IMR-90 (cell line): ENCODE results near the gene HYCC1. TPM values are rescaled to one million over a fixed set of nuclear protein-coding genes. Genes with fewer than 3 reads are reported as not detected.
A peak's percentile ranks its signal among the peaks of the same experiment; 100 is the strongest.

Experiments used
- ATAC-seq: fragments of 200-7000 bp; cut with Tn5 transposase; 2 replicates; pipeline ENCODE4 v1.9.1; 2020; ENCODE audit warnings: low read depth, mild to moderate bottlenecking, moderate library complexity
- BruUV-seq: library from RNA; stranded (reverse); fragments of 400-500 nt; replicated peaks from 2 replicates; lab custom pipeline; 2021; lab: Mats Ljungman, UMichigan
- CTCF ChIA-PET: fragments of 300-600 bp; formaldehyde crosslinking; extraction: SDS; loops from one replicate; lab custom pipeline; 2021; ENCODE audit warnings: antibody characterized with exemption; lab: Yijun Ruan, JAX
- POLR2A ChIA-PET: fragments of 300-600 bp; sonication (Branson Sonifier 250); formaldehyde crosslinking; loops from one replicate; lab custom pipeline; 2022; ENCODE audit warnings: antibody characterized with exemption; ENCODE audit not compliant: unreplicated experiment; lab: Charles Lee
- DNase-seq: peaks from one replicate; pipeline ENCODE4 v3.0.0; 2013
- H2AFZ ChIP-seq: replicated peaks from 2 replicates; pipeline ENCODE3; 2013; ENCODE audit warnings: low read length, mild to moderate bottlenecking; ENCODE audit not compliant: poor library complexity
- H2AK5ac ChIP-seq: 2 replicates; pipeline ENCODE4 v1.6.1; 2013; ENCODE audit warnings: low read depth, low read length, inconsistent platforms
- H2AK9ac ChIP-seq: replicated peaks from 2 replicates; pipeline ENCODE3; 2013; ENCODE audit warnings: mild to moderate bottlenecking, low read depth, low read length, moderate library complexity; ENCODE audit not compliant: poor library complexity
- H2BK120ac ChIP-seq: 2 replicates; pipeline ENCODE4 v1.6.1; 2013; ENCODE audit warnings: low read depth, low read length, inconsistent platforms
- H2BK15ac ChIP-seq: 3 replicates; pipeline ENCODE4 v1.6.1; 2013; ENCODE audit warnings: low read depth, low read length, inconsistent platforms
- H2BK20ac ChIP-seq: 2 replicates; pipeline ENCODE4 v1.6.1; 2013; ENCODE audit warnings: low read depth, mild to moderate bottlenecking, inconsistent platforms, low read length, moderate library complexity
- H2BK5ac ChIP-seq: 2 replicates; pipeline ENCODE4 v1.6.1; 2013; ENCODE audit warnings: mild to moderate bottlenecking, low read depth, low read length, inconsistent platforms; ENCODE audit not compliant: poor library complexity, severe bottlenecking
- H3K14ac ChIP-seq: replicated peaks from 2 replicates; pipeline ENCODE4 v1.6.1; 2013; ENCODE audit warnings: low read depth, low read length, inconsistent platforms
- H3K18ac ChIP-seq: 2 replicates; pipeline ENCODE4 v1.6.1; 2013; ENCODE audit warnings: low read depth, low read length, control low read depth
- H3K23ac ChIP-seq: 2 replicates; pipeline ENCODE4 v1.6.1; 2013; ENCODE audit warnings: low read depth, low read length, inconsistent platforms
- H3K27ac ChIP-seq: 2 replicates; pipeline ENCODE4 v1.5.1; 2013; ENCODE audit warnings: mild to moderate bottlenecking, control low read depth, low read length; ENCODE audit not compliant: insufficient read depth
- H3K27me3 ChIP-seq: 2 replicates; pipeline ENCODE4 v1.6.1; 2013; ENCODE audit warnings: low read length; ENCODE audit not compliant: control insufficient read depth, insufficient read depth
- H3K36me3 ChIP-seq: 2 replicates; pipeline ENCODE4 v1.6.1; 2013; ENCODE audit warnings: low read length, mixed read lengths; ENCODE audit not compliant: control insufficient read depth, insufficient read depth
- H3K4ac ChIP-seq: 2 replicates; pipeline ENCODE4 v1.6.1; 2013; ENCODE audit warnings: low read depth, low read length, inconsistent platforms
- H3K4me1 ChIP-seq: 2 replicates; pipeline ENCODE4 v1.6.1; 2013; ENCODE audit warnings: low read length, mixed read lengths; ENCODE audit not compliant: control insufficient read depth, insufficient read depth
- H3K4me2 ChIP-seq: 2 replicates; pipeline ENCODE4 v1.6.1; 2013; ENCODE audit warnings: low read depth, mild to moderate bottlenecking, control low read depth, low read length, moderate library complexity
- H3K4me3 ChIP-seq: 2 replicates; pipeline ENCODE4 v1.5.1; 2013; ENCODE audit warnings: low read depth, mild to moderate bottlenecking, control low read depth, low read length, moderate library complexity; ENCODE audit not compliant: insufficient read depth
- H3K56ac ChIP-seq: 2 replicates; pipeline ENCODE4 v1.6.1; 2013; ENCODE audit warnings: low read length, inconsistent platforms; ENCODE audit not compliant: insufficient read depth; ENCODE audit errors: extremely low read depth
- H3K79me1 ChIP-seq, 2 experiments: 2 replicates each; pipeline ENCODE4 v1.6.1; 2013; ENCODE audit warnings: low read length in 2 of 2, inconsistent platforms in 1 of 2, low read depth in 1 of 2
- H3K9ac ChIP-seq: 2 replicates; pipeline ENCODE4 v1.6.1; 2013; ENCODE audit warnings: low read depth, low read length, control low read depth
- H3K9me1 ChIP-seq: 2 replicates; pipeline ENCODE4 v1.6.1; 2013; ENCODE audit warnings: low read length, inconsistent platforms; ENCODE audit not compliant: insufficient read depth
- H3K9me3 ChIP-seq: 2 replicates; pipeline ENCODE4 v1.6.1; 2013; ENCODE audit warnings: low read length; ENCODE audit not compliant: control insufficient read depth, insufficient read depth
- H4K20me1 ChIP-seq: 2 replicates; pipeline ENCODE4 v1.6.1; 2013; ENCODE audit warnings: low read length, inconsistent platforms; ENCODE audit not compliant: insufficient read depth
- H4K5ac ChIP-seq: 2 replicates; pipeline ENCODE4 v1.6.1; 2013; ENCODE audit warnings: mild to moderate bottlenecking, low read depth, low read length, control low read depth
- H4K8ac ChIP-seq, 2 experiments: 2 replicates each; pipeline ENCODE4 v1.6.1; 2013; ENCODE audit warnings: low read depth in 2 of 2, low read length in 2 of 2, control low read depth in 1 of 2, inconsistent platforms in 1 of 2
- H4K91ac ChIP-seq: 2 replicates; pipeline ENCODE4 v1.6.1; 2013; ENCODE audit warnings: low read depth, low read length, inconsistent platforms; ENCODE audit not compliant: insufficient read depth
- CEBPB ChIP-seq: IDR thresholded peaks from 2 replicates; pipeline ENCODE4 v1.6.1; 2012; ENCODE audit warnings: low read depth, low read length, improper control_type of control experiment
- FOS ChIP-seq: fragments of 150-350 bp; IDR thresholded peaks from 2 replicates; pipeline ENCODE4 v1.6.1; 2016; ENCODE audit warnings: low read depth, low read length
- MAFK ChIP-seq: IDR thresholded peaks from 2 replicates; pipeline ENCODE4 v1.6.1; 2012; ENCODE audit warnings: low read depth, low read length, improper control_type of control experiment
- MAZ ChIP-seq: IDR thresholded peaks from 2 replicates; pipeline ENCODE4 v1.6.1; 2012; ENCODE audit warnings: low read depth, mild to moderate bottlenecking, low read length, improper control_type of control experiment, moderate library complexity, borderline replicate concordance
- NFE2L2 ChIP-seq: fragments of 150-350 bp; IDR thresholded peaks from 2 replicates; pipeline ENCODE4 v1.6.1; 2016; ENCODE audit warnings: low read depth, mild to moderate bottlenecking, low read length
- POLR2A ChIP-seq: IDR thresholded peaks from 2 replicates; pipeline ENCODE4 v1.6.1; 2012; ENCODE audit warnings: mild to moderate bottlenecking, low read depth, low read length
- SMC3 ChIP-seq: fragments of 150-350 bp; IDR thresholded peaks from 2 replicates; pipeline ENCODE4 v1.6.1; 2016; ENCODE audit warnings: low read depth, mild to moderate bottlenecking, antibody characterized with exemption, low read length, moderate library complexity
- WGBS, 2 experiments: methylation state at CpG; one replicate each; pipeline versions ENCODE4 v1.1.5 to v1.1.7; 2013; ENCODE audit warnings: missing lambda C conversion rate in 2 of 2; ENCODE audit not compliant: insufficient read length in 1 of 2; ENCODE audit errors: extremely low coverage in 2 of 2; 5-methylcytosine and 5-hydroxymethylcytosine counted together
- dilution Hi-C: fragments of 300-500 bp; cut with HindIII; formaldehyde crosslinking; loops from one replicate; pipeline ENCODE4 v1.14.3; 2018; ENCODE audit warnings: low sequenced_read_pairs; ENCODE audit not compliant: unreplicated experiment
- in situ Hi-C: fragments of 300-500 bp; cut with MboI; formaldehyde crosslinking; loops from 3 replicates; pipeline ENCODE4 v1.14.3; 2019; ENCODE audit warnings: low sequenced_read_pairs, inconsistent platforms, mixed read lengths
- intact Hi-C: fragments of 100-400 bp; cut with micrococcal nuclease; formaldehyde crosslinking; loops from 2 replicates; pipeline ENCODE4 v1.10.0; 2022
- polyA plus RNA-seq, 3 experiments: library from polyadenylated mRNA; depleted of rRNA; stranded (reverse); fragments of >200 nt; gene quantifications; 2 replicates each; pipeline ENCODE4 v1.2.3, GENCODE V29; 2012; ENCODE audit warnings: low replicate concordance in 1 of 3
- total RNA-seq: library from RNA; depleted of rRNA; stranded (reverse); fragments of >200 nt; gene quantifications from 2 replicates; pipeline ENCODE4 v1.2.3, GENCODE V29; 2012
- TF ChIP-seq, protein P1 (sequence below): fragments of 150-350 bp; IDR thresholded peaks from 2 replicates; pipeline ENCODE4 v1.6.1; 2016; ENCODE audit warnings: low read depth, mild to moderate bottlenecking, low read length, moderate library complexity, borderline replicate concordance
- TF ChIP-seq, protein P2 (sequence below): fragments of 150-350 bp; IDR thresholded peaks from 2 replicates; pipeline ENCODE4 v1.6.1; 2017; ENCODE audit warnings: mild to moderate bottlenecking, antibody characterized with exemption, low read length, low read depth

The HYCC1 gene
- total and polyA plus RNA-seq, 2 of the 4 experiments (the other 2 are of a cell fraction), result 44.1 to 78.3 TPM

DNA sequence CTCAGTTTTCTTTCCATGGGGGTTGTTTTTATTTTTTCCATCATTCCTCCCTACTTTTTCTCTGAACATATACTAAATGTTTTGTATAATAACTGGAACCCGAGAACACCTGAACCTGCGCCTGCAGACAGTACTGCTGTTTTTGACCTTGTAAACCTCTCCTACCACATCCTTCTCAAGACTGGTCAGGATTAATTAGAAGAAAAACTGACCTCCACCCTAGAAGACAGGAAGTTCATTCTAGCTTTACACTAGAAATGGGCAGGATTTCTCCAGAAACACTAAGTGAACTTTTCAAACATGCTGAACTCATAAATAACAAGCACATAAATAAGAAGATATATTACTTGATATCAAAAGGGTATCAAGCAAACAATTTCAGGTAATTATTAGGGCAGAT lies 751 bp upstream of the HYCC1 start:
- H3K18ac ChIP-seq, result no peak overlapping the region
- peaks cover 10% of the 10 kb centered on the region for H3K9me1 ChIP-seq
- peaks cover 5 to 30% of the 10 kb centered on the region in 2 experiments; a peak in 3 of 4 replicates for H3K79me1 ChIP-seq
- no peak overlapping the region for H4K5ac ChIP-seq
- no peak overlapping the region for H2AK5ac ChIP-seq
- ATAC-seq (no peak), DNase-seq (no peak)
- H3K9ac ChIP-seq, result no peak overlapping the region
- H2BK120ac ChIP-seq, result peak overlapping the region; percentile 37; the same call in 1 of the 2 replicates
- H3K4me2 ChIP-seq, result no peak overlapping the region
- H3K9me3 ChIP-seq, result no peaks in the 10 kb centered on the region
- H3K56ac ChIP-seq, result no peak overlapping the region
- no peak overlapping the region for H4K91ac ChIP-seq
- no peak overlapping the region for H2AFZ ChIP-seq
- dilution Hi-C loops, result no loop called here
- H3K4ac ChIP-seq, result no peak overlapping the region; the same call in 1 of the 2 replicates
- no peak overlapping the region for H3K14ac ChIP-seq
- CTCF ChIA-PET, result no interaction called here
- intact Hi-C loops, result loop anchor here (2.0 kb wide), 1 partner anchor 194 kb away; no protein-coding TSS in a partner anchor
- H3K4me1 ChIP-seq, result peaks cover 7% of the 10 kb centered on the region; the same call in 1 of the 2 replicates
- H4K20me1 ChIP-seq, result peaks cover 22% of the 10 kb centered on the region
- no TSS peak for BruUV-seq
- no CpG with 5 or more reads among the region's 2 CpGs for WGBS, 2 experiments
- no peak overlapping the region for H3K4me3 ChIP-seq
- H3K27ac ChIP-seq, result no peak overlapping the region
- H2AK9ac ChIP-seq, result no peak overlapping the region
- H3K27me3 ChIP-seq, result no peaks in the 10 kb centered on the region
- TF ChIP-seq SMC3 (no peak), MAZ (no peak), MAFK (no peak), FOS (no peak), CEBPB (no peak), NFE2L2 (no peak), POLR2A (no peak)
- TF ChIP-seq, protein P1, sequence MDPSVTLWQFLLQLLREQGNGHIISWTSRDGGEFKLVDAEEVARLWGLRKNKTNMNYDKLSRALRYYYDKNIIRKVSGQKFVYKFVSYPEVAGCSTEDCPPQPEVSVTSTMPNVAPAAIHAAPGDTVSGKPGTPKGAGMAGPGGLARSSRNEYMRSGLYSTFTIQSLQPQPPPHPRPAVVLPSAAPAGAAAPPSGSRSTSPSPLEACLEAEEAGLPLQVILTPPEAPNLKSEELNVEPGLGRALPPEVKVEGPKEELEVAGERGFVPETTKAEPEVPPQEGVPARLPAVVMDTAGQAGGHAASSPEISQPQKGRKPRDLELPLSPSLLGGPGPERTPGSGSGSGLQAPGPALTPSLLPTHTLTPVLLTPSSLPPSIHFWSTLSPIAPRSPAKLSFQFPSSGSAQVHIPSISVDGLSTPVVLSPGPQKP, result no peak
- TF ChIP-seq, protein P2, sequence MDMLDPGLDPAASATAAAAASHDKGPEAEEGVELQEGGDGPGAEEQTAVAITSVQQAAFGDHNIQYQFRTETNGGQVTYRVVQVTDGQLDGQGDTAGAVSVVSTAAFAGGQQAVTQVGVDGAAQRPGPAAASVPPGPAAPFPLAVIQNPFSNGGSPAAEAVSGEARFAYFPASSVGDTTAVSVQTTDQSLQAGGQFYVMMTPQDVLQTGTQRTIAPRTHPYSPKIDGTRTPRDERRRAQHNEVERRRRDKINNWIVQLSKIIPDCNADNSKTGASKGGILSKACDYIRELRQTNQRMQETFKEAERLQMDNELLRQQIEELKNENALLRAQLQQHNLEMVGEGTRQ, result no peak
- no peak overlapping the region for H2BK15ac ChIP-seq
- no peak overlapping the region for H3K23ac ChIP-seq
- H4K8ac ChIP-seq, result peak overlapping the region in 1 of 2 experiments; percentile 69; a peak in 2 of 4 replicates
- H2BK20ac ChIP-seq, result no peak overlapping the region; the same call in 1 of the 2 replicates
- no peaks in the 10 kb centered on the region for H3K36me3 ChIP-seq
- H2BK5ac ChIP-seq, result no peak overlapping the region
- POLR2A ChIA-PET, result no interaction called here
- in situ Hi-C loops, result no loop called here
